Gastrocnemius medialis (tissue), 4 donors: Measurements from ENCODE around the gene SPON1. TPM values are rescaled to one million over a fixed set of nuclear protein-coding genes. Genes with fewer than 3 reads are reported as not detected.

Experiments
- ATAC-seq, 2 donors: fragments of 150-250 bp; one replicate each; pipeline ENCODE4 v1.9.1; 2016
- DNase-seq, 2 donors: peaks; one replicate each; pipeline ENCODE4 v3.0.0-alpha.2; 2019
- H3K27ac ChIP-seq, 4 donors: fragments of 200-600 bp; sonication (generic); 1 replicate in 1 of 4; 2 replicates in 3 of 4; pipeline ENCODE4 v1.5.1; 2016 to 2018; ENCODE audit warnings: mild to moderate bottlenecking in 2 of 4, moderate library complexity in 1 of 4
- H3K27me3 ChIP-seq, 3 donors: fragments of 200-600 bp; sonication (generic) in 2 of 3; 1 replicate in 1 of 3; 2 replicates in 2 of 3; pipeline versions ENCODE4 v1.5.1 to v1.6.0; 2016 to 2019; ENCODE audit warnings: mild to moderate bottlenecking in 1 of 3, moderate library complexity in 1 of 3
- H3K36me3 ChIP-seq, 2 donors: fragments of 200-600 bp; sonication (generic) in 1 of 2; one replicate each; pipeline ENCODE4 v1.5.1; 2017 to 2018
- H3K4me1 ChIP-seq, 2 donors: fragments of 200-600 bp; sonication (generic) in 1 of 2; one replicate each; pipeline ENCODE4 v1.5.1; 2016 to 2017; ENCODE audit warnings: mild to moderate bottlenecking in 2 of 2
- H3K4me3 ChIP-seq, 4 donors: fragments of 200-600 bp; sonication (generic) in 3 of 4; 1 replicate in 1 of 4; 2 replicates in 3 of 4; pipeline ENCODE4 v1.5.1; 2016 to 2019; ENCODE audit warnings: mild to moderate bottlenecking in 2 of 4
- H3K9me3 ChIP-seq, 3 donors: fragments of 200-600 bp; sonication (generic) in 2 of 3; 1 replicate in 1 of 3; 2 replicates in 2 of 3; pipeline ENCODE4 v1.5.1; 2016 to 2019
- CTCF ChIP-seq, 5 experiments: fragments of 450-650 bp in 3 of 5; fragments of 200-600 bp in 2 of 5; sonication (generic) in 2 of 5; IDR thresholded peaks in 4 of 5; conservative IDR thresholded peaks in 1 of 5; 1 replicate in 4 of 5; 2 replicates in 1 of 5; pipeline ENCODE4 v1.5.1; 2016 to 2019; ENCODE audit warnings: antibody characterized with exemption in 5 of 5, mild to moderate bottlenecking in 3 of 5, moderate library complexity in 3 of 5
- POLR2A ChIP-seq, 2 donors: fragments of 450-650 bp; IDR thresholded peaks; one replicate each; pipeline ENCODE4 v1.6.1; 2017; ENCODE audit warnings: antibody characterized with exemption in 2 of 2, mild to moderate bottlenecking in 2 of 2, moderate library complexity in 2 of 2
- in situ Hi-C, 4 donors: fragments of 200-750 bp; cut with MboI; loops; one replicate each; pipeline versions ENCODE4 v1.15.0 to v1.8.0; 2017; ENCODE audit warnings: low sequenced_read_pairs in 4 of 4
- intact Hi-C: fragments of 100-400 bp; cut with DNase I; formaldehyde crosslinking; loops from one replicate; pipeline ENCODE4 v1.15.1; 2023; ENCODE audit warnings: low total_unique reads
- total RNA-seq, 4 donors: library from RNA; depleted of rRNA; stranded (reverse); fragments of >200 nt; gene quantifications; one replicate each; pipeline versions ENCODE4 v1.1.0 to v1.2.3, GENCODE V29; 2016

SPON1 gene
- total RNA-seq, 4 donors from 2014 or later = 0.10 to 1.6 (median 0.36) TPM

GRCh38 chr11:14010665-14011064 lies 48.1 kb downstream of the SPON1 start:
- ATAC-seq = no peak
- DNase-seq = no peak
- H3K27ac ChIP-seq = no peak overlapping the region
- intact Hi-C loops (no loop called here), in situ Hi-C loops (no loop called here)
- H3K27me3 ChIP-seq = no peaks in the 10 kb centered on the region
- TF ChIP-seq POLR2A (IDR thresholded peaks at IDR 0.05) (no peak), CTCF (IDR thresholded peaks at IDR 0.05 in 4 of 5, conservative IDR thresholded peaks at IDR 0.05 in 1 of 5) (no peak)
- no peak overlapping the region for H3K4me3 ChIP-seq
- H3K36me3 ChIP-seq = no peaks in the 10 kb centered on the region
- no peaks in the 10 kb centered on the region for H3K9me3 ChIP-seq
- H3K4me1 ChIP-seq = no peaks in the 10 kb centered on the region

GRCh38 chr11:14012846-14013245 lies 50.3 kb downstream of the SPON1 start:
- no peaks in the 10 kb centered on the region for H3K27me3 ChIP-seq
- no peak for ATAC-seq
- no peaks in the 10 kb centered on the region for H3K4me1 ChIP-seq
- intact Hi-C loops = no loop called here
- no peak for DNase-seq
- H3K4me3 ChIP-seq = no peak overlapping the region
- H3K27ac ChIP-seq = no peak overlapping the region
- TF ChIP-seq POLR2A (IDR thresholded peaks at IDR 0.05) (no peak), CTCF (IDR thresholded peaks at IDR 0.05 in 4 of 5, conservative IDR thresholded peaks at IDR 0.05 in 1 of 5) (no peak)
- no peaks in the 10 kb centered on the region for H3K36me3 ChIP-seq
- in situ Hi-C loops = no loop called here
- no peaks in the 10 kb centered on the region for H3K9me3 ChIP-seq

GRCh38 chr11:14015711-14016110 lies 53.2 kb downstream of the SPON1 start:
- no peaks in the 10 kb centered on the region for H3K9me3 ChIP-seq
- DNase-seq = no peak
- in situ Hi-C loops (no loop called here), intact Hi-C loops (no loop called here)
- no peaks in the 10 kb centered on the region for H3K36me3 ChIP-seq
- no peak for TF ChIP-seq POLR2A (IDR thresholded peaks at IDR 0.05)
- no peak for TF ChIP-seq CTCF (IDR thresholded peaks at IDR 0.05 in 4 of 5, conservative IDR thresholded peaks at IDR 0.05 in 1 of 5)
- no peak for ATAC-seq
- no peak overlapping the region for H3K4me3 ChIP-seq
- no peaks in the 10 kb centered on the region for H3K4me1 ChIP-seq
- no peak overlapping the region for H3K27ac ChIP-seq
- no peaks in the 10 kb centered on the region for H3K27me3 ChIP-seq

GRCh38 chr11:14018441-14018840 lies 55.9 kb downstream of the SPON1 start:
- Histone ChIP-seq H3K4me3 (no peak overlapping the region), H3K9me3 (no peaks in the 10 kb centered on the region), H3K27me3 (no peaks in the 10 kb centered on the region), H3K27ac (no peak overlapping the region), H3K4me1 (no peaks in the 10 kb centered on the region), H3K36me3 (no peaks in the 10 kb centered on the region)
- no peak for ATAC-seq
- intact Hi-C loops (no loop called here), in situ Hi-C loops (no loop called here)
- TF ChIP-seq POLR2A (IDR thresholded peaks at IDR 0.05) = no peak
- no peak for TF ChIP-seq CTCF (IDR thresholded peaks at IDR 0.05 in 4 of 5, conservative IDR thresholded peaks at IDR 0.05 in 1 of 5)
- DNase-seq = no peak

GRCh38 chr11:14021738-14022137 lies 59.2 kb downstream of the SPON1 start:
- no peak overlapping the region for H3K4me3 ChIP-seq
- no peak for DNase-seq
- in situ Hi-C loops = no loop called here
- H3K9me3 ChIP-seq = no peaks in the 10 kb centered on the region
- no peaks in the 10 kb centered on the region for H3K36me3 ChIP-seq
- intact Hi-C loops = no loop called here
- no peaks in the 10 kb centered on the region for H3K27me3 ChIP-seq
- no peak for ATAC-seq
- no peak overlapping the region for H3K27ac ChIP-seq
- TF ChIP-seq CTCF (IDR thresholded peaks at IDR 0.05 in 4 of 5, conservative IDR thresholded peaks at IDR 0.05 in 1 of 5) = no peak
- no peaks in the 10 kb centered on the region for H3K4me1 ChIP-seq
